ENCODE data around the gene MUC6. TPM values are rescaled to one million over a fixed set of nuclear protein-coding genes. Genes with fewer than 3 reads are reported as not detected.

Gene MUC6
- total and polyA plus RNA-seq, 9 of the 15 experiments (the other 6 are each of a cell fraction or from before 2014, with no cell fraction given): not detected

DNA sequence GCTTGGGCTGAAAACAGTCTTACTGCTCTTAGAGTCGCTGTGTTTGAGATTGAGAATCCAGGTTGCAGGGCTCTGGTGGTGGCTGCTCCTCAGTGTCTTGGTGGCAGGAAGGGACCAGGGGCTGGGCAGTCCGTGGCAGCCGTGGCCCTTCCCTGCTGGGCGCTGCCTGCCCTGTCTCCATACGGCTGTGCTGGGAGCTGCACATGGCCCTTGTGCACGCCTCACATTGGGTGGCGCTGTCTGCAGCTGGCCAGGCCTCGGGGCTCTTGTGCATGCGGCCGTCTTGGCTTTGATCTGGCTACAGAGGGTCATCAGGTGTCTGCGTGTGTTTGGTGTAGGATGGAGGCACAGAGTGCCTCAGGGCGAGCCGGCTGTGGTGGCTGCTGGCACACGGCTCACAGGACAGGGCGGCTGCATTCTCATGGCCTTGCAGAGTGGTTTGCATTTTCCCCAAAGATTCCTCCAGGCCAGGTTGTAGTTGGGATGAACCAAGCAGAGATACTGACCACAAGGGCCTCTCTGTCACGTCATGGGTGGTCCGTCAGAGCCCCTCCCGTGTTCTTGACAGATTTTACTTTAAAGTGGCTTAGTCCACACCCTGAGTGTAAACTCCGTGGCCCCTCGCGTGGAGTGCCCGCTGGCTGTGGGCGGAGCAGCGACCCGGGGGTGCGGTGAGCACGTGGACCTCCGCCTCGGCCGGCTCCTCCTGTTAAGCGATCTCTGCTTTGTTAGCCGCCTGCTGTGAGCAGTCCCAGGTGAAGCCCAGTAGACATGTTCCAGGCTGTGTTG, 34.7 kb downstream of the MUC6 start:
- Histone ChIP-seq H2AFZ (ENCODE audit: low read depth, low read length) (no peak overlapping the region), H3K9ac (ENCODE audit: insufficient read depth in 1 of 2, low read depth in 2 of 2, low read length in 2 of 2) (no peak overlapping the region; a peak in 1 of 4 replicates), H3K4me1 (replicated peaks in 1 of 2; ENCODE audit: control insufficient read depth in 2 of 2, insufficient read depth in 2 of 2, low read length in 2 of 2) (peaks cover 0 to 15% of the 10 kb centered on the region in 2 experiments; a peak in 2 of 5 replicates), H3K36me3 (ENCODE audit: control insufficient read depth, insufficient read depth, low read length) (peaks cover 49% of the 10 kb centered on the region; the same call in 1 of the 3 replicates), H3K4me2 (ENCODE audit: insufficient read depth, low read length) (no peak overlapping the region), H3K27ac (ENCODE audit: extremely low read depth, low read depth, low read length) (no peak overlapping the region), H4K20me1 (replicated peaks; ENCODE audit: control insufficient read depth, insufficient read depth, low read length) (no peaks in the 10 kb centered on the region; the same call in 1 of the 2 replicates), H3K79me2 (ENCODE audit: control insufficient read depth, insufficient read depth, low read length) (no peaks in the 10 kb centered on the region), H3K27me3 (ENCODE audit: control insufficient read depth in 2 of 2, insufficient read depth in 2 of 2, low read length in 2 of 2) (no peaks in the 10 kb centered on the region), H3K4me3 (no peak overlapping the region), H3K9me1 (ENCODE audit: control insufficient read depth, insufficient read depth, low read length) (no peaks in the 10 kb centered on the region), H3K9me3 (replicated peaks; ENCODE audit: control insufficient read depth, insufficient read depth, low read depth, low read length) (no peaks in the 10 kb centered on the region)
- WGBS (ENCODE audit: insufficient coverage, low coverage, missing lambda C conversion rate): 92% methylated on average over 30 of the region's 32 CpGs
- FAIRE-seq (no peak), ATAC-seq (no peak), DNase-seq (ENCODE audit: extremely low read depth in 1 of 4, low spot score in 3 of 4) (no peak)
- ChIA-PET CTCF (ENCODE audit: low intra/inter-chr PET ratio) (no interaction called here), POLR2A (interaction anchor here (0.6 kb wide), 1 partner anchor 10 kb away, joined by 3 read pairs; no protein-coding TSS in a partner anchor)
- 0 out of 2 replicates have a peak, but pooled peaks have one; percentile 16 for TF ChIP-seq POLR2G (IDR thresholded peaks at IDR 0.05; ENCODE audit: low read depth, low read length)
- TF ChIP-seq, protein P1, sequence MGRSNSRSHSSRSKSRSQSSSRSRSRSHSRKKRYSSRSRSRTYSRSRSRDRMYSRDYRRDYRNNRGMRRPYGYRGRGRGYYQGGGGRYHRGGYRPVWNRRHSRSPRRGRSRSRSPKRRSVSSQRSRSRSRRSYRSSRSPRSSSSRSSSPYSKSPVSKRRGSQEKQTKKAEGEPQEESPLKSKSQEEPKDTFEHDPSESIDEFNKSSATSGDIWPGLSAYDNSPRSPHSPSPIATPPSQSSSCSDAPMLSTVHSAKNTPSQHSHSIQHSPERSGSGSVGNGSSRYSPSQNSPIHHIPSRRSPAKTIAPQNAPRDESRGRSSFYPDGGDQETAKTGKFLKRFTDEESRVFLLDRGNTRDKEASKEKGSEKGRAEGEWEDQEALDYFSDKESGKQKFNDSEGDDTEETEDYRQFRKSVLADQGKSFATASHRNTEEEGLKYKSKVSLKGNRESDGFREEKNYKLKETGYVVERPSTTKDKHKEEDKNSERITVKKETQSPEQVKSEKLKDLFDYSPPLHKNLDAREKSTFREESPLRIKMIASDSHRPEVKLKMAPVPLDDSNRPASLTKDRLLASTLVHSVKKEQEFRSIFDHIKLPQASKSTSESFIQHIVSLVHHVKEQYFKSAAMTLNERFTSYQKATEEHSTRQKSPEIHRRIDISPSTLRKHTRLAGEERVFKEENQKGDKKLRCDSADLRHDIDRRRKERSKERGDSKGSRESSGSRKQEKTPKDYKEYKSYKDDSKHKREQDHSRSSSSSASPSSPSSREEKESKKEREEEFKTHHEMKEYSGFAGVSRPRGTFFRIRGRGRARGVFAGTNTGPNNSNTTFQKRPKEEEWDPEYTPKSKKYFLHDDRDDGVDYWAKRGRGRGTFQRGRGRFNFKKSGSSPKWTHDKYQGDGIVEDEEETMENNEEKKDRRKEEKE (IDR thresholded peaks at IDR 0.05; ENCODE audit: borderline replicate concordance in 1 of 2, control insufficient read depth in 1 of 2, low read depth in 2 of 2, low read length in 1 of 2): no peak
- intact Hi-C loops (cut with micrococcal nuclease): no loop called here
- BruUV-seq (replicated peaks): no TSS peak
- in situ Hi-C loops (cut with MboI): no loop called here

Data from K562 (cell line).